ENCODE data around the gene PLK5.
"Not testable (repeated sequence)": the region's sequence is repeated elsewhere in the genome, so short reads cannot be mapped to it uniquely, and the experiment has no call there.

The PLK5 gene

DNA sequence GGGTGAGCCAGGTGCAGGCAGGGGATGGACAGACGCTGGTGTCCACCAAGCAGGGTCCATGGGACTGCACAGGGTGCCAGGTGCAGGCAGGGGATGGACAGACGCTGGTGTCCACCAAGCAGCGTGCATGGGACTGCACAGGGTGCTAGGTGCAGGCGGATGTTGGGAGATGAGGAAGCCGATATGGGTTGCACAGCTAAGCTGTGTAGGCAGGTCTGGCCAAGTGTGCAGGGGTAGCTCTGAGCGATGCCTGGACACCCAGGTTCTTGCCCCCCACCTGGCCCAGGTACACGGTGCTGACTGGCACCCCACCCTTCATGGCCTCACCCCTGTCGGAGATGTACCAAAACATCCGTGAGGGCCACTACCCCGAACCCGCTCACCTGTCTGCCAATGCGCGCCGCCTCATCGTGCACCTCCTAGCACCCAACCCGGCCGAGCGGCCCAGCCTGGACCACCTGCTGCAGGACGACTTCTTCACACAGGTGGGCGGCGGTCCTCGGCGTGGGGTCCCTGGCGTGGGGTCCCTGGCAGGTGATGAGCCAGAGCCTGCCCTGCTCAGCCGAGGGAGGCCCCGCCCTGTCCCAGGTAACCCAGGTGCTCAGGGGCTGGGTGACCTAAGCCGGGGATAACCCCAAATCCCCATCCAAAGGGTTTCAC, 3.9 kb downstream of the PLK5 start:
- Histone ChIP-seq H3K4me1 (ENCODE audit: insufficient read depth, poor library complexity, severe bottlenecking) (no peaks in the 10 kb centered on the region), H3K9me3 (ENCODE audit: severe bottlenecking) (no peaks in the 10 kb centered on the region), H3K27ac (ENCODE audit: poor library complexity, severe bottlenecking) (no peak overlapping the region), H3K36me3 (ENCODE audit: low read depth) (no peaks in the 10 kb centered on the region), H3K4me3 (ENCODE audit: severe bottlenecking) (no peak overlapping the region), H3K27me3 (ENCODE audit: insufficient read depth, poor library complexity, severe bottlenecking) (peaks cover 28% of the 10 kb centered on the region)
- ATAC-seq (ENCODE audit: low read depth) = no peak
- TF ChIP-seq, protein P1, sequence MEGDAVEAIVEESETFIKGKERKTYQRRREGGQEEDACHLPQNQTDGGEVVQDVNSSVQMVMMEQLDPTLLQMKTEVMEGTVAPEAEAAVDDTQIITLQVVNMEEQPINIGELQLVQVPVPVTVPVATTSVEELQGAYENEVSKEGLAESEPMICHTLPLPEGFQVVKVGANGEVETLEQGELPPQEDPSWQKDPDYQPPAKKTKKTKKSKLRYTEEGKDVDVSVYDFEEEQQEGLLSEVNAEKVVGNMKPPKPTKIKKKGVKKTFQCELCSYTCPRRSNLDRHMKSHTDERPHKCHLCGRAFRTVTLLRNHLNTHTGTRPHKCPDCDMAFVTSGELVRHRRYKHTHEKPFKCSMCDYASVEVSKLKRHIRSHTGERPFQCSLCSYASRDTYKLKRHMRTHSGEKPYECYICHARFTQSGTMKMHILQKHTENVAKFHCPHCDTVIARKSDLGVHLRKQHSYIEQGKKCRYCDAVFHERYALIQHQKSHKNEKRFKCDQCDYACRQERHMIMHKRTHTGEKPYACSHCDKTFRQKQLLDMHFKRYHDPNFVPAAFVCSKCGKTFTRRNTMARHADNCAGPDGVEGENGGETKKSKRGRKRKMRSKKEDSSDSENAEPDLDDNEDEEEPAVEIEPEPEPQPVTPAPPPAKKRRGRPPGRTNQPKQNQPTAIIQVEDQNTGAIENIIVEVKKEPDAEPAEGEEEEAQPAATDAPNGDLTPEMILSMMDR (IDR thresholded peaks at IDR 0.05; ENCODE audit: poor library complexity, severe bottlenecking) = no peak
- DNase-seq (ENCODE audit: low spot score) = no peak

DNA sequence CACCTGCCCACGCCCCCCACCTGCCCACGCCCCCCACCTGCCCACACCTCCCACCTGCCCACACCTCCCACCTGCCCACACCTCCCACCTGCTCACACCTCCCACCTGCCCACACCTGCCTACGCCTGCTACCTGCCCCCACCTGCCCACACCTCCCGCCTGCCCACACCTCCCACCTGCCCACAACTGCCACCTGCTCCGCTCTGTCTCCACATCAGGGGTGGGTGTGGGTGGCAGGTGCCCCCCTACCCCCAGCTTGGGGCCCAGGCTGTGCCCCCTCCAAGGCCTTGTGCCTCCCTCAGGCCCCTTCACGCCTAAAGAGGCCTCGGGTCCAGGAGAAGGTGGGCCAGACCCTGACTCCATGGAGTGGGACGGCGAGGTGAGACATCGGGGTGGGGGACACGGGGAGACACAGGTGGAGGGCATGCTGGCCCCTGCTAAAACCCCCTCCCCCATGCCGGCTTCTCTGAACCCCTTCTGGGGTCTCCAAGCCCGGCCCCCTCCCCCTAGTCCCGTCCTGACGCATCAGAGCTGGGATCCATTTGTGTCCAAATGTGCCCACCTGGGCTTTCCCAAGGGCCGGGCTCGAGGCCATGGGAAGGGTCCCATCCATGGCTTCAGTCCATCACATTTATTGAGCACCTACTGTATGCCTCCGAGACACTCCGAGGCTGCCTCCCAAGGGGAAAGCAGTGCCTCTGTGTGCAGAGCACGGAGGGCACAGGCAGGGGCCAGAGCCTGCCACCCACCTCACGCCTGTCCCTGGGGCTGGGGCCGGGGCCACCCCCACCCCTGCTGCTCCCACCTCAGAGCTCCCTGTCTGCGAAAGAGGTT, 4.9 kb downstream of the PLK5 start:
- ATAC-seq (ENCODE audit: low read depth) (no peak), DNase-seq (ENCODE audit: low spot score) (no peak)
- H3K27me3 ChIP-seq (ENCODE audit: insufficient read depth, poor library complexity, severe bottlenecking) = peaks cover 19% of the 10 kb centered on the region
- H3K4me1 ChIP-seq (ENCODE audit: insufficient read depth, poor library complexity, severe bottlenecking) = no peaks in the 10 kb centered on the region
- H3K9me3 ChIP-seq (ENCODE audit: severe bottlenecking) = no peaks in the 10 kb centered on the region
- H3K27ac ChIP-seq (ENCODE audit: poor library complexity, severe bottlenecking) = no peak overlapping the region
- no peak overlapping the region for H3K4me3 ChIP-seq (ENCODE audit: severe bottlenecking)
- H3K36me3 ChIP-seq (ENCODE audit: low read depth) = no peaks in the 10 kb centered on the region
- TF ChIP-seq, protein P1 (IDR thresholded peaks at IDR 0.05; ENCODE audit: poor library complexity, severe bottlenecking) = no peak

DNA sequence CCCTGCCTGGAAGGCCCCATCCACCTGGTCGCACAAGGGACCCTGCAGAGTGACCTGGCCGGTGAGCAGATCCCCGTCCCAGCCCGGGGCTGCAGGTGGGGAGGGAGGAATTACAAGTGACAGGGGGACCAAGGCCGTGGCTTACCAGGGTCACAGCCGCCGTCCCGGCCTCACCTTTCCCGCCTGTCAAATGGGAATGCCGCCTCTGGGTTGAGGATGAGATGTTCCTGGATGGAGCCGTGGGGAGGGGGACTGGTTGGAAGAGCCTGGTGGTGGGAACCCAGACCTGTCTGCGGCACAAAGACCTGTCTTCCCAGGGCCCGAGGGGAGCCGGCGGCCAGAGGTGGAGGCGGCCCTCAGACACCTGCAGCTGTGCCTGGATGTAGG, 5.5 kb downstream of the PLK5 start:
- H3K36me3 ChIP-seq (ENCODE audit: low read depth) = no peaks in the 10 kb centered on the region
- TF ChIP-seq, protein P1 (IDR thresholded peaks at IDR 0.05; ENCODE audit: poor library complexity, severe bottlenecking) = no peak

DNA sequence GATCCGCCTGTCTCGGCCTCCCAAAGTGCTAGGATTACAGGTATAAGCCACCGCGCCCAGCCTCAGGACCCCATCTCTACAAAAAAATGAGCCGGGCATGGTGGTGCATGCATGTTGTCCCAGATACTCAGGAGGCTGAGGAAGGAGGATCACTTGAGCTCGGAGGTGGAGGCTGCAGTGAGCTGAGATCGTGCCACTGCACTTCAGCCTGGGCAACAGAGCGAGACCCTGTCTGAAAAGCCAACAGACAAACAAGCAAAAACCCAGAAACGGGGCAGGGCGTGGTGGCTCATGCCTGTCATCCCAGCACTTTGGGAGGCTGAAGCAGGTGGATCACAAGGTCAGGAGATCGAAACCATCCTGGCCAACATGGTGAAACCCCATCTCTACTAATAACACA, 7.0 kb downstream of the PLK5 start:
- not testable (repeated sequence) for H3K9me3 ChIP-seq (ENCODE audit: severe bottlenecking); H3K4me3 ChIP-seq (ENCODE audit: severe bottlenecking); ATAC-seq (ENCODE audit: low read depth); H3K4me1 ChIP-seq (ENCODE audit: insufficient read depth, poor library complexity, severe bottlenecking); H3K27ac ChIP-seq (ENCODE audit: poor library complexity, severe bottlenecking); H3K36me3 ChIP-seq (ENCODE audit: low read depth); DNase-seq (ENCODE audit: low spot score); H3K27me3 ChIP-seq (ENCODE audit: insufficient read depth, poor library complexity, severe bottlenecking)

More for the DNA sequence above, 5.5 kb downstream of the PLK5 start:
- peaks cover 16% of the 10 kb centered on the region for H3K27me3 ChIP-seq (ENCODE audit: insufficient read depth, poor library complexity, severe bottlenecking)
- no peaks in the 10 kb centered on the region for H3K9me3 ChIP-seq (ENCODE audit: severe bottlenecking)
- ATAC-seq (ENCODE audit: low read depth) (no peak), DNase-seq (ENCODE audit: low spot score) (no peak)
- no peaks in the 10 kb centered on the region for H3K4me1 ChIP-seq (ENCODE audit: insufficient read depth, poor library complexity, severe bottlenecking)
- no peak overlapping the region for H3K27ac ChIP-seq (ENCODE audit: poor library complexity, severe bottlenecking)
- no peak overlapping the region for H3K4me3 ChIP-seq (ENCODE audit: severe bottlenecking)

DNA sequence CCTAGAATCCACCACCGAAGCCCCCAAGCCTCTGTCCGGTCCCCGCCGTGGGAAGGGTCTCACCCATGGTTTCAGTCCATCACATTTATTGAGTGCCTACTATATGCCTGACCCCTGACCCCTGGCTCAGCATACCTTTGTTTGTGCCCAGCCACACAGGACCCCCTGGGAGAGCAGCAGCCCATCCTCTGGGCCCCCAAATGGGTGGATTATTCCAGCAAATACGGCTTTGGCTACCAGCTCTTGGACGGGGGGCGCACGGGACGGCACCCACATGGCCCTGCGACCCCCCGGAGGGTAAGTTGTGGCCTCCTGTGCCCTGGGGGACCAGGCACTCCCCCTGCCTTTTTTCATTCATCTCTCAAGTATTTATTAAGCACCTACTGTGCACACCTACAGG, 7.7 kb downstream of the PLK5 start:
- Histone ChIP-seq H3K36me3 (ENCODE audit: low read depth) (no peaks in the 10 kb centered on the region), H3K9me3 (ENCODE audit: severe bottlenecking) (no peaks in the 10 kb centered on the region)

More for the DNA sequence above, 7.7 kb downstream of the PLK5 start:
- Histone ChIP-seq H3K27ac (ENCODE audit: poor library complexity, severe bottlenecking) (no peak overlapping the region), H3K4me3 (ENCODE audit: severe bottlenecking) (no peak overlapping the region), H3K27me3 (ENCODE audit: insufficient read depth, poor library complexity, severe bottlenecking) (no peaks in the 10 kb centered on the region), H3K4me1 (ENCODE audit: insufficient read depth, poor library complexity, severe bottlenecking) (no peaks in the 10 kb centered on the region)
- TF ChIP-seq, protein P1 (IDR thresholded peaks at IDR 0.05; ENCODE audit: poor library complexity, severe bottlenecking) = no peak
- ATAC-seq (ENCODE audit: low read depth) = no peak
- DNase-seq (ENCODE audit: low spot score) = no peak
